Measurements from ENCODE around the gene CDC73.
"Not testable (repeated sequence)": the region's sequence is repeated elsewhere in the genome, so short reads cannot be mapped to it uniquely, and the experiment has no call there.

Gene CDC73

DNA sequence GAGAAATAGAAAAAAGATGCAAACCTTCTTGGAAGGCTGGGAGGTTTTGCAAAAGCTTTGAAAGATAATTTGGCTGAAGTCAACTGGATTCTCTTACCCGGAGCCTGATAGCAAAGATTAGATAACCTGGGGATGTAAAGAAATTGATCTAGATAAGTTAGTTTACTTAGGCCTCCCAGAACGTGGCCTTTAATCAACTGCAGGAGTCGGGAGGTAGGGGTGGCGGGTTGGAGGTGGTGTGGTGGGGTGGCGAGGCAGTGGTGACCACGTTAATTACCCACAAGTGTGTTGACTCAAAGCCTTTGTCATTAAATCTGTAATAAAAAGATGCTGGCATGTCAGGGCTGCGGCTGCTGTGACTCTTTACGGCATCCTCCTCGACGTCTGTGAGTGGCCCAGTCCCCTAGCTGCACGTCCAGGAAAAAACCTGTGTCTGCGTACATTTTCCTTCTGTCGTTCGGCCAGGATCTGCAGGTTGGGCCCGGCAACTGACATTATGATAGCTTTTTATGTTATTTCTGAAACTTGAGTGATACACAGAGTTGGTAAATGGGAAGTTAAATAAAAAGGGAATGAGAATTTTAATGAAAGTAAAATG is 115.6 kb downstream of the CDC73 start:
- no peak for FAIRE-seq

- no peak for FAIRE-seq
Observed at GRCh38 chr1:193240609-193241008, 118.8 kb downstream of the CDC73 start.

GRCh38 chr1:193241132-193241827 is 119.4 kb downstream of the CDC73 start:
- FAIRE-seq = no peak

GRCh38 chr1:193242000-193242399 is 120.2 kb downstream of the CDC73 start:
- no peak for FAIRE-seq

GRCh38 chr1:193249187-193249586 is 127.4 kb downstream of the CDC73 start:
- no peak for FAIRE-seq

DNA sequence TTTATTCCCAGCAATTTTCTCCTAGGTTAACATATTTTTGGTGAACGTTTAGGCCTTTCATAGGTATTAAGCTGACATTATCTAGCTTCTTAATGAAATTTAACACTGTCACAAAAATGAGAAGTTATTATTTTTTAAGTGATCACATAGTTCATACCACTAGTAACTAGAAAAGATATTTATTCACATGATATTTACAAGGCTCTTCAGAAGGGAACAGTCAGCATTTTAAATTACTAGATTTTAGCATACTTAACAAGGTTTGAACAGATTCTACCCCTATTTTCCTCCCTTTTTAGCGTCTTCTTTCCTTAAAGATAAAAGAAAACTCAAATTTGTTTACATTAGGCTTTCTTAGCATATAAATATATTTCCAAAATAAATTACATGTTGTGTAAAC is 130.1 kb downstream of the CDC73 start:
- FAIRE-seq = peak; percentile 23

GRCh38 chr1:193256019-193256418 is 134.2 kb downstream of the CDC73 start:
- no peak for FAIRE-seq

DNA sequence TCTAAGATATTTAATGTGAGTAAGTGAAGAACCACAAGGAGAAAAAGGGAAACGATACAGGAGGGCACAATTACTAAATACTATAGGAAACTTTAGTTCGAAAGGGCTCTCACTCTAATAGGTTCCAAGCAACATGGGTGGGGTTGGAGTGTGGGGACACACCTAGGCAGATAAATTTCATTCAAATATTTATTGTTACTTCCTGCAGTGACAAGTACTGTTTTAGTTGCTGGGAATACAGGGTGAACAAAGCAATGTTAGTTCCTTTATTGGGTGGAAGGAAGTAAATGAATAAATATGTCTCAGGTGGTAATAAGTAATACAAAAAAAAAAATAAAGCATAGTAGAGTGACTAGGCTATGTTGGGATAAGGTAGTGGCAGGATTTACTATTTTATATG is 137.8 kb downstream of the CDC73 start:
- no peak for FAIRE-seq

- no peak for FAIRE-seq
Observed at GRCh38 chr1:193260056-193260745, 138.4 kb downstream of the CDC73 start.

DNA sequence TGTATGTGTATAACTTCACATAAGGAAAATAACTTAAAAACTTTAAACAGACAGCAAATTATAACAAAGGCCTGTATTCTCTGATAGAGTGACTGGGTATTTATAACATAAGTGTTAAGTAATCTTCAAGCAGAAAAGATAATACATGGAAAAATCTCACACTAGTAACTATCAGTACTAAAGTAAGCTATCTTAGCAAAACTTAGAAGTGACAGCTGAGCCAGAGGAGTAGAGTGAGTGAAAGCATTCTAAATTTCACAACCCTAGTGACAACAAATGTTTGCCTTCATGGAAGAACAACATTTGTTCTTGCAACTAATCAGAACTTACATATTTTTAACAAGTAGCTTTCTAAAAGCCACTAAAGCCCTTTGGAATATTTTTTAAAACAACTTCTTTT is 139.1 kb downstream of the CDC73 start:
- FAIRE-seq = no peak

GRCh38 chr1:193262661-193263060 is 140.8 kb downstream of the CDC73 start:
- no peak for FAIRE-seq

GRCh38 chr1:193264313-193265065 is 142.7 kb downstream of the CDC73 start:
- no peak for FAIRE-seq

GRCh38 chr1:193265716-193266115 is 143.9 kb downstream of the CDC73 start:
- no peak for FAIRE-seq

DNA sequence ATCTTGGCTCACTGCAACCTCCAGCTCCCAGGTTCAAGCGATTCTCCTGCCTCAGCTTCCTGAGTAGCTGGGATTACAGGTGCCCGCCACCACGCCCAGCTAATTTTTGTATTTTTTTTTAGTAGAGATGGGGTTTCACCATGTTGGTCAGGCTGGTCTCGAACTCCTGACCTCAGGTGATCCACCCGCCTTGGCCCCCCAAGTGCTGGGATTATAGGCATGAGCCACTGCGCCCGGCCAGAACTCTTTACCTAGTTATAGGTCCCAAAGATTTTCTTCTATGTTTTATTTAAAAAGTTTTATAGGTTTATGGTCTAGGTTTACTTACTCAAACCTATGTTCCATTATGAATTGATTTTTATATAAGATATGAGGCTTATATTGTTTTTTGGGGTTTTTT is 145.0 kb downstream of the CDC73 start:
- FAIRE-seq = not testable (repeated sequence)

DNA sequence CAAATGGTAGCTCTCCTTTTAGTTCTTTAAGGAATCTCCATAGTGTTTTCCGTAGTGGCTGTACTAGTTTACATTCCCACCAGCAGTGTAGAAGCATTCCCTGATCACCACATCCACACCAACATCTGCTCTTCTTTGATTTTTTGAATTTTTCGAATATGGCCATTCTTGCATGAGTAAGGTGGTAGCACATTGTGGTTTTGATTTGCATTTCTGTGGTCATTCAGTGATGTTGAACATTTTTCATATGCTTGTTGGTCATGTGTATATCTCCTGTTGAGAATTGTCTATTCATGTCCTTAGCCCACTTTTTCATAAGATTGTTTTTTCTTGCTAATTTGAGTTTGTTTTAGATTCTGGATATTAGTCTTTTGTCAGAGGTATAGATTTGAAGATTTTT is 149.2 kb downstream of the CDC73 start:
- FAIRE-seq = no peak

- no peak for FAIRE-seq
Observed at GRCh38 chr1:193275773-193276172, 153.9 kb downstream of the CDC73 start.

GRCh38 chr1:193278968-193279367 is 157.1 kb downstream of the CDC73 start:
- FAIRE-seq = no peak

DNA sequence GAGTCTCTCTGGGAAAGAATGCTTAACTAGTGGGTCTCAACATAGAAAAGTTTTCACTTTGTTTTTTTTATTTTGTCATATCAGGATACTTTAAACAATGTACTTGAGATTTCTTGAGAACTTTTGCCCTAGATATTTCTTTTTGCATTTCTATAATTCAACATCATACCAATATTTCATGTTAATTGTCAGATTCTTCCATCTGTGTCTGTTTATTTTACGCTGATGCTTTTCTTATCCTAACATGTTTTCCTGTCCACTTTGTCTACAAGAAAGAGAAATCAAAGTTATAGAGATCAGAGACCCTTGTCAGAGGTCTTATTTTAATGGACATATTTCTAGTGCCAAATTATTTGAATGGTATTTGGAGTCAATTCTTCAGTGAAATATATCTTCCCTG is 160.1 kb downstream of the CDC73 start:
- no peak for FAIRE-seq

- FAIRE-seq = no peak
Observed at GRCh38 chr1:193283016-193283415, 161.2 kb downstream of the CDC73 start.

- FAIRE-seq = no peak
Observed at GRCh38 chr1:193284219-193284618, 162.4 kb downstream of the CDC73 start.

- no peak for FAIRE-seq
Observed at GRCh38 chr1:193285641-193286040, 163.8 kb downstream of the CDC73 start.

DNA sequence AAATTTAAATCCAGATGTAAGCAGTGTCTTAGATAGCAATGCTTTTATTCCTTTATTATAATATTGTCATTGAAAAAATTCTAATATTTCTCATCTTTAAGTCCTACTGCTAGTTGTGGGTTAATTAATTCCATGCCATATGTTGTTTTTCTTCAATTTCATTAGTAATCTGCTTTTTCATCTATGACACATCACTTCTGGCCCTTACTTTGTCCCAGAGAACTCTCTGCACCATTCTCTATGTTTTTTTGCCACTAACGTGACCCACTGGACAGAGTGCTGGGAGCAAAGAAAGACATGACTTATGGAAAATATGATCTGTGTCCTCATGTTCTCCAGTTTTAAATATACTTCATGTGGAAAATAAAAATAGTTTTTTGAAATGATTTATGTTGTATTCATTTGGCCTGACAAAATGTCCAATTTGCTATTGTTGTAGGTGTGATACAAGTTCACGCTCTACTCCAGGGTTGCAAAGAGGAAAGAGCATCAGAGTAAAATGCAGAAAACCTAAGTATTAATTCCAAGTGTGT is 166.8 kb downstream of the CDC73 start:
- FAIRE-seq = not testable (repeated sequence)

DNA sequence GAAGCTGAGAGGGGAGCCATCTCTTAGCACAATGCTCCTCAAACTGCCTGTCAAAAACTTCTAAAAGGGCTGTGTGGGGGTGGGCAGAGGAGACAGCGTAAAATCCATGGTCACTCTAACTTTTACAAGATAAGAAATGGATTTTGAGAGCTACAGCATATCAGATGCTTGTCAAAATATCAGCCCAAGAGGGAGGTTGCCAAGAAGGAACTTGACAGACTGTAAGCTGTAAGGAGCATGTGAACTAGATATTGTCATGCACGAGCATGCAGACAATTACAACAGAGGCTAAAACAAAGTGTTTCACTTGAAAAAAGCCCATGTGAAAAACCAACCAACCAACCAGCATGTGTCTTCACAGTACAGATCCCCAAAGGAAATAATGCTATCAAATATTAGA is 171.9 kb downstream of the CDC73 start:
- FAIRE-seq = no peak

All from G401.6 (cell line).